ENCODE results near the gene FOXC1.

The FOXC1 gene

DNA sequence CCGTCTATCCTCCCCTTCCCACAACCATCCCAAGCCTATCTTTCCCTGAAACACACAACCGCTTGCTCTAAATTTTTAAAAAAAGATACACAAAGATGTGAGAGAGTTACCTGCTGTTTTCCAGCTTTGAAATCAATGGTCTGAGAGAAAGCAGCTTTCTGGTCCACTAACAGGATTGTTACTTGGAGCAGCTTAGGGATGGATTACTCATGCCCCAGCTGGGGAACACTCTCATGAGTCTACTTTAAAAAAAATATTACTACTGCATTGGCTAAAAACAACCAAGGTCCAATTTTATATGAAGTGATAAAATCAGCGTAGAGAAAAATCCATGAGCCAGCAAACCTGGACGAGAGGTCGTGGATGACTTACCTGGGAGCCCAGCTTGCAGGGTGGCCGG, 29.6 kb upstream of the FOXC1 start:
- TF ChIP-seq, protein P1, sequence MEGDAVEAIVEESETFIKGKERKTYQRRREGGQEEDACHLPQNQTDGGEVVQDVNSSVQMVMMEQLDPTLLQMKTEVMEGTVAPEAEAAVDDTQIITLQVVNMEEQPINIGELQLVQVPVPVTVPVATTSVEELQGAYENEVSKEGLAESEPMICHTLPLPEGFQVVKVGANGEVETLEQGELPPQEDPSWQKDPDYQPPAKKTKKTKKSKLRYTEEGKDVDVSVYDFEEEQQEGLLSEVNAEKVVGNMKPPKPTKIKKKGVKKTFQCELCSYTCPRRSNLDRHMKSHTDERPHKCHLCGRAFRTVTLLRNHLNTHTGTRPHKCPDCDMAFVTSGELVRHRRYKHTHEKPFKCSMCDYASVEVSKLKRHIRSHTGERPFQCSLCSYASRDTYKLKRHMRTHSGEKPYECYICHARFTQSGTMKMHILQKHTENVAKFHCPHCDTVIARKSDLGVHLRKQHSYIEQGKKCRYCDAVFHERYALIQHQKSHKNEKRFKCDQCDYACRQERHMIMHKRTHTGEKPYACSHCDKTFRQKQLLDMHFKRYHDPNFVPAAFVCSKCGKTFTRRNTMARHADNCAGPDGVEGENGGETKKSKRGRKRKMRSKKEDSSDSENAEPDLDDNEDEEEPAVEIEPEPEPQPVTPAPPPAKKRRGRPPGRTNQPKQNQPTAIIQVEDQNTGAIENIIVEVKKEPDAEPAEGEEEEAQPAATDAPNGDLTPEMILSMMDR (IDR thresholded peaks at IDR 0.05; ENCODE audit: insufficient read depth, low read length, poor library complexity, severe bottlenecking) = no peak
- Histone ChIP-seq H3K36me3 (ENCODE audit: control insufficient read depth, insufficient read depth, low read length) (no peaks in the 10 kb centered on the region), H3K4me3 (replicated peaks; ENCODE audit: low read depth, low read length) (no peak overlapping the region), H3K27me3 (replicated peaks; ENCODE audit: control insufficient read depth, insufficient read depth, low read length) (no peaks in the 10 kb centered on the region; the same call in 1 of the 2 replicates)
- DNase-seq (ENCODE audit: extremely low read depth, insufficient read length) = no peak

DNA sequence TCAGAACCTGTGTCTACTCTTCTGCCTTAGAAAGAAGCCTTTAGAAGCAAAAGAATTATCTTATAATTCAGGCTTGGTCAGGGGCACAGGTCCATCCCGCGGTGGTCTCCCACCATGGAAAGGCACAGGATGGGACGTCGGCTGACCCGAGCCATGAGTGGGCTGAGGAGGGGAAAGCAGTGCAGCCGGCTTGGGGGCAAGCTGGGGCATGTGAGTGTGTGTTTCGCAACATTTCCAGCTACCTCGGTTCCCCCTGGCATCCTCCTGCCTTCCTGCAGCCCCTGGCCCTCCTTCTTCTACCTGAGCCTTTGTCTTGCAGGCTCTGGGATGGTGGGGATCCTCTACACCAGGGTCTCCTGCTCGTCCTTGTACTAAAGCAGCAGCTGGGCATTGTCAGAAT, 29.1 kb upstream of the FOXC1 start:
- Histone ChIP-seq H3K36me3 (ENCODE audit: control insufficient read depth, insufficient read depth, low read length) (no peaks in the 10 kb centered on the region), H3K4me3 (replicated peaks; ENCODE audit: low read depth, low read length) (no peak overlapping the region), H3K27me3 (replicated peaks; ENCODE audit: control insufficient read depth, insufficient read depth, low read length) (no peaks in the 10 kb centered on the region; the same call in 1 of the 2 replicates)
- TF ChIP-seq, protein P1 (IDR thresholded peaks at IDR 0.05; ENCODE audit: insufficient read depth, low read length, poor library complexity, severe bottlenecking) = no peak
- DNase-seq (ENCODE audit: extremely low read depth, insufficient read length) = no peak

DNA sequence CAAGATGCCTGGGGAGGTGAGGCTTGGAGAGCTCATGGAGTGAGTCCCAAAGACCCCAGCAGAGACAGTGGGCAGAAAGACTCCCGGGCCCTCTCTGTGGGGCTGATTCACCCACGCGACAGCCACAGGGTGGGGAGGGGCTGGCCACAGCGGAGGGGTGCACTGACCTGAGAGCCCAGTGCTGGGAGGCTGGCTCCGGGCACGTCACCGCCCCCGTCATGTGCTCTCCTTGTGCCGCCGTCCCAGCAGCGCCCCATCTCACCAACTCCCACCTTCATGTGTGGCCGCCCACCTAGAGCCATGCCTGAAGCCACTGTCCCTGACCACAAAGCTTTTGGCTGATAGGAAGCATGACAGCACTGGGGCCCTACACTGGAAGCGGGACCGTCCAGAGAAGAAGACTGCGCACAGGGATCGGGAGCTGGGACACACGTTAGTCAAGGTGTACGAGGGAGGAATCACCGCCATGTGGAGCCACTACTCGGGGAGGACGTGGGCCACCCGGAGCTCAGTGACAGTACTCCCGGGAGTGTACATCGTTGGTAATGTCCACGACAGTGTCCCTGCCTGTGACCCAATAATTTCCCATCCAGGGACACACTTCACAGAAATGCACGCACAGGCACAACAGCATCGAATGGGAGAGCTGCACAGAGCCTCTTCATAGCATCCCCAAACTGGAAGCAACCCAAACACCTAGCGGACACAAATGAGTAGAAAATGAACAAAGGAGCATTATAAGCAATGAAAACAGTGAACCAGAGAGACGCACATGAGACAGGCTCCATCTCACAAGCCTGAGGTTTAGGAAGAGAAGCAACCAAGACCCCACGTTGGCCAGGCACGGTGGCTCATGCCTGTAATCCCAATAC, 28.4 kb upstream of the FOXC1 start:
- no peaks in the 10 kb centered on the region; the same call in 1 of the 2 replicates for H3K27me3 ChIP-seq (replicated peaks; ENCODE audit: control insufficient read depth, insufficient read depth, low read length)
- no peak for DNase-seq (ENCODE audit: extremely low read depth, insufficient read length)
- TF ChIP-seq, protein P1 (IDR thresholded peaks at IDR 0.05; ENCODE audit: insufficient read depth, low read length, poor library complexity, severe bottlenecking) = no peak
- no peaks in the 10 kb centered on the region for H3K36me3 ChIP-seq (ENCODE audit: control insufficient read depth, insufficient read depth, low read length)
- no peak overlapping the region for H3K4me3 ChIP-seq (replicated peaks; ENCODE audit: low read depth, low read length)

DNA sequence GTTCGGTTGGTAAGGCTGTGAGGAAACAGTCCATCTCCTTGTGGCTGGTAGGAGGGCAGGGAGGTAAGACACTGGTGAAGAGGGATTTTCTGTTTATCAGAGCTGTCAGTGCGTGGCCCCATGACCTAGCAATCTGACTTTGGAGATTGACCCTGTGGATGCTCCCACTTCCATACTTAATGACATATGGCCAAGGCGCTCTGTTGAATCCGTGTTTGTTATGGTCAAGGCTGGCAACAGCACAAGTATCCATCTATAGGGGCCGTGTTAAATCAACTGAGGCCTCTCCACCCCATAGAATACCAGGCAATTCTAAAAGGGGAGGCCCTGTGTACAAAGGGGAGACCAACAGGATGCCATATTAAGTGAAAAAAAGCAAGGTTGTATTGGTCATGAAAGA, 25.6 kb upstream of the FOXC1 start:
- H3K27me3 ChIP-seq (replicated peaks; ENCODE audit: control insufficient read depth, insufficient read depth, low read length) = no peaks in the 10 kb centered on the region; the same call in 1 of the 2 replicates
- no peak overlapping the region for H3K4me3 ChIP-seq (replicated peaks; ENCODE audit: low read depth, low read length)
- DNase-seq (ENCODE audit: extremely low read depth, insufficient read length) = no peak
- H3K36me3 ChIP-seq (ENCODE audit: control insufficient read depth, insufficient read depth, low read length) = no peaks in the 10 kb centered on the region
- TF ChIP-seq, protein P1 (IDR thresholded peaks at IDR 0.05; ENCODE audit: insufficient read depth, low read length, poor library complexity, severe bottlenecking) = no peak

DNA sequence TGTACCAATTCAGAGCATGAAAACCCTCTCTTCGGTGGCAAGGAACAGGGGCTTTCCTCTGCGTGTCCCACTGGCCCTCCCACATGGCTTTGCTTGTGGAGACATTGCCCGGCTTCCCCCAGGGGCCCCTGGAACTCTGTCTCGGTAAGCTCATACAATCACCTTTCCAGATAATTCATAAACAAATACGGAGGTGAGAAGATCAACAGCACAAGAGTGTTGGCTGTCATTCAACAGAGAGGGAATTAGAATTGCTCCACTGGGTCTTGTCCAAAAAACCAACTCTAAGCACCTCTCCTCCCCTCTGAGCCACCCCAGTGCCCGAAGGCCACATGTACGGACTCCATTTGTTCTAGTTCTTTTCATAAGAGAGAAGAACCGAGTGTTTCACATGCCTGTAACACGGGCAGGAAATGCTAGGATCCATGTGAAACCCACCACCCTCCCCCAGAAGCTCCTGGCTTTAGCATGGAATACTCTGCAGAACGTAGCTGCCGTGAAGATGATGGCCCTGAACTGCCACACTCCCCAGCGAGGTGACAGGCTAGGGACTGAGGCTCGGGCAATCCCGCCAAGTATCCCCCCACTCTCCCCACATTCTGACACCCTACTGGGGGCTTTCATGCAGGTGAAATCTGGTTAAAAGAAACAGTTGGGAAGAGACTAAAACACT, 24.6 kb upstream of the FOXC1 start:
- H3K36me3 ChIP-seq (ENCODE audit: control insufficient read depth, insufficient read depth, low read length) = no peaks in the 10 kb centered on the region
- no peak for DNase-seq (ENCODE audit: extremely low read depth, insufficient read length)
- H3K4me3 ChIP-seq (replicated peaks; ENCODE audit: low read depth, low read length) = no peak overlapping the region
- no peaks in the 10 kb centered on the region; the same call in 1 of the 2 replicates for H3K27me3 ChIP-seq (replicated peaks; ENCODE audit: control insufficient read depth, insufficient read depth, low read length)
- TF ChIP-seq, protein P1 (IDR thresholded peaks at IDR 0.05; ENCODE audit: insufficient read depth, low read length, poor library complexity, severe bottlenecking) = no peak
